HG02798 (cell line): ENCODE results near the gene PARVG.

Experiments
- ATAC-seq: cut with Tn5 transposase; IDR thresholded peaks from one replicate; pipeline ENCODE4 v1.9.1; 2021; ENCODE audit warnings: mild to moderate bottlenecking; ENCODE audit not compliant: unreplicated experiment, poor library complexity

The PARVG gene

GRCh38 chr22:44207981-44208317, 27.2 kb downstream of the PARVG start:
- ATAC-seq: no peak

GRCh38 chr22:44209343-44209742, 28.6 kb downstream of the PARVG start:
- no peak for ATAC-seq

- no peak for ATAC-seq
These were observed 30.0 kb downstream of the PARVG start for GRCh38 chr22:44210722-44211121.

GRCh38 chr22:44211256-44211945, 30.7 kb downstream of the PARVG start:
- no peak for ATAC-seq

GRCh38 chr22:44211946-44212930, 31.5 kb downstream of the PARVG start:
- no peak for ATAC-seq

- no peak for ATAC-seq
These were observed 32.2 kb downstream of the PARVG start for GRCh38 chr22:44212936-44213335.

- no peak for ATAC-seq
These were observed 32.8 kb downstream of the PARVG start for GRCh38 chr22:44213489-44214043.

- ATAC-seq: no peak
These were observed 33.5 kb downstream of the PARVG start for GRCh38 chr22:44214187-44214586.

- no peak for ATAC-seq
These were observed 34.0 kb downstream of the PARVG start for GRCh38 chr22:44214764-44215163.

GRCh38 chr22:44215287-44215686, 34.6 kb downstream of the PARVG start:
- no peak for ATAC-seq

GRCh38 chr22:44217346-44217745, 36.6 kb downstream of the PARVG start:
- no peak for ATAC-seq

GRCh38 chr22:44218071-44218470, 37.3 kb downstream of the PARVG start:
- no peak for ATAC-seq

GRCh38 chr22:44219101-44219870, 38.6 kb downstream of the PARVG start:
- ATAC-seq: no peak

GRCh38 chr22:44220727-44221680, 40.3 kb downstream of the PARVG start:
- ATAC-seq: no peak

- ATAC-seq: no peak
These were observed 41.2 kb downstream of the PARVG start for GRCh38 chr22:44221710-44222475.

- no peak for ATAC-seq
These were observed 43.4 kb downstream of the PARVG start for GRCh38 chr22:44224166-44224565.

- ATAC-seq: no peak
These were observed 44.5 kb downstream of the PARVG start for GRCh38 chr22:44225091-44225689.

GRCh38 chr22:44225812-44226211, 45.1 kb downstream of the PARVG start:
- no peak for ATAC-seq
